ENCODE measurements around the gene CD72.
A peak's percentile ranks its signal among the peaks of the same experiment; 100 is the strongest.

The CD72 gene

DNA sequence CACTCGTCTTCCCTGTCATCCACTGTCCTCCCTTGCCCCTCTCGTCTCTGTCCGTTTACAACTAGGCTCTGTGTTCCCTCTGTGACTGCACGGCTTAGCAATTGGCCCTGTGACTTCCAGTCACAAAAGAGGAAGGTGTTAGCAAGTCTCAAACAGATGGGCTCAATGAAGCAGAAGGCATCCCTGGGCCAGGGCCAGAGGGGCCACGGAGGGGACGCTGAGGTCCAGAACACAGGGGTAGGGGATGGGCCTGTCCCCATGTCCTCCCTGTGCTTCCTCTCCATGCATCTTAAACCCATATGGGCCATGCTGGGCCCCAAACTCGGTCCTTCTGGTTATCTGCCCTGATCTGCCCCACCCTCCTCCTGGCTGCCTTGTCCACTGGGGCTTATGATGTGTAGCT is at the start of gene CD72:
CD72 (minus strand) TSS at position 89 of the 403 bp plus-strand sequence. CDS start 110 bp downstream, outside the sequence.
- DNase-seq = no peak

GRCh38 chr9:35667939-35668338 is 49.7 kb upstream of the CD72 start:
- no peak for DNase-seq

DNA sequence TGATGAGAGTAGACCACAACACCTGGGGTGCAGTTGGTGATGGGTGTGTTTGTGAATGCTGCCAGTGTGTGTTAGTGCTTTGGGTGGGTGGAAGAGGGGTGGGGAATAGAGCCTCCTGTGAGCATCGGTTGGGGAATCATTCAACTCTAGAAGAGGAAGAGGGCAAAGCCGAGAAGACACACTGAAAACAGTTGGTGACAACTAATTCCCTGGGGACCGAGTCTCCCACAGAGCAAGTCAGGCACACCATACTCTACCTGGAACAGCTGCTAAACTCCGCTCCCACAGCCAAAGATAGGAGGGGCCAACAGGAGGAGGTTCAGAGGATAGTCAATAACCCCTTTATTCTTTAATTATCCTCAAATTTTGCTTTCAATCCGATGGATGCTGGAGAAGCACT is 48.3 kb upstream of the CD72 start:
- DNase-seq = no peak

DNA sequence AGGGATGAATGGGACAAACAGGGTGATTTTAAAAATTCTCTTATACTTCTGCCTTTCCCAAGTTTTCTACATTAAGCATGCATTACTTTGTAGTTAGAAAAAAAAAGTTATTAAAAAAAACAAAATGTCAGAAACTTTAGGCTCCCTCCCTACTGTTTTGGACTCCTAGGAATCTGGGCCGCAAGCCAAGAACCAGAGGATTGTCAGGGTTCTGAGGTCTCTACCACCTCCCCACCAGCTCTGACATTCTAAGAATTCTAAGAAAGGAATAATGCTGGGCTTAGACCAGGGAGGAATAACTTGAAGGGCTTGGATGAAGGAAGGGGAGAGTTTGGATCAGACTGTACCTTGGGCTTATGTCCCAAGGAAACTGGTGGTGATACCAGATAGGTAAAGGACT is 47.8 kb upstream of the CD72 start:
- DNase-seq = no peak

DNA sequence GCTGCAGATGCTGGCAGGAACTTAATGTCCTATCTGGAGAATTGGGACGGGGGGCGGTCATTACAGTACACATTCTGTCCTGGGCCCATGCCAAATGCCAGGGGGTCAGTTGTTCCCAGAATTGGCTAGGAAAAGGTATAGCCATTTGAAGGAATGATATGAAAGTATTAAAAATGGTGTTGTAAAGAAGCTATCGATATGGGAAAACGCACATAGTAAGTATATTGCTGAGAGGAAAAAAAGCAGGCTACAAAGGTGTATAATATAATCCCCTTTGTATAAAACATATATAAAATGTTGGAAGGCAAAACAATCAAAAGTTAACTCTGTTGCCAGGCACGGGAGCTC is 47.2 kb upstream of the CD72 start:
- no peak for DNase-seq

GRCh38 chr9:35664531-35665470 is 46.6 kb upstream of the CD72 start, which contains the start of gene ARHGEF39:
TSS of gene ARHGEF39 (minus strand) at chr9:35665195. CDS start at chr9:35665169, 26 bp downstream.
- peak; percentile 54 to 61 for DNase-seq

DNA sequence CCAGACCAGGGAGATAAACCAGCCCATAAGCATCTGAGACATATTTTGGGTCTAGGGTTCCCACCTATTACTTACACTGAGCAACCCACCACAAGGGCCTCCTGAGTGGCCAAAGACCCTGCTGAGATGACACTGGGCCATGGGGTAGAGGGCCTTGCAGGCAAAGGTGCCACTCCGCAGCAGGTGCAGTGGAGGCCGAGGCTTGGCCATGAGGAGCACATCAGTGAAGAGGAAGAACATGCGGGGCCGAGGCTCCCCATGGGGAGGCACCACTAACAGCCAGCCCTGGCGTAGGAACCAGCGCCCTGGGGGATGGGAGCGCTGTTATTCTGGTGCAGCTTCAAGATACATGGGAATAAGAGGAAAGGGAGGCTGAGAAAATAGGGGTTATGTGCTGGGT is 44.2 kb upstream of the CD72 start:
- DNase-seq = no peak

- DNase-seq = no peak
These were observed 43.6 kb upstream of the CD72 start for GRCh38 chr9:35661756-35662350.

- no peak for DNase-seq
These were observed 42.8 kb upstream of the CD72 start for GRCh38 chr9:35660966-35661415.

DNA sequence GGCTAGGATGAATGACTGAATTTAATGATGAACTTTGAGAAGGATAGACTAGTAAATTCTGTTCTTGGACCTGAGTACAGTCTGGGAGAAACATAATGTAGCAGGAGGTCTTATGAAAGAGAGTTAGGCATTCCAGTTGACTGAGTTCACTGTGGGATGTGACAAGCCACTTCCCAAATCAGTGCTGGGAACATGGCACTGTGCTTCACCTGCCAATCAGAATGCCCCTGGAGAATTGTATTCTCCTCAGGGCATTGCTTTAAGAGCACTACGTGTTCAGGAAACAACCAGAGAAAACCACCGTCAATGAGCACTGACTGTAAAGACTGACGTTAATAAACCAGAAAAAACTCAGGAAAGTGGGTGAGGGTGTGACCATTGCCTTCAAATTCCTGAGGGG is 41.1 kb upstream of the CD72 start:
- DNase-seq = no peak

GRCh38 chr9:35658968-35659220 is 40.7 kb upstream of the CD72 start:
- DNase-seq = no peak

- peak; percentile 75 to 82 for DNase-seq
These were observed 40.1 kb upstream of the CD72 start, which contains the start of gene CCDC107 for GRCh38 chr9:35658137-35658967. TSS of gene CCDC107 (plus strand) at chr9:35658292. CDS start at chr9:35658380, 88 bp downstream.

- DNase-seq = peak; percentile 92 to 97
These were observed 39.4 kb upstream of the CD72 start, which contains the start of gene RMRP for GRCh38 chr9:35657546-35658136. TSS of gene RMRP (minus strand) at chr9:35658019.

DNA sequence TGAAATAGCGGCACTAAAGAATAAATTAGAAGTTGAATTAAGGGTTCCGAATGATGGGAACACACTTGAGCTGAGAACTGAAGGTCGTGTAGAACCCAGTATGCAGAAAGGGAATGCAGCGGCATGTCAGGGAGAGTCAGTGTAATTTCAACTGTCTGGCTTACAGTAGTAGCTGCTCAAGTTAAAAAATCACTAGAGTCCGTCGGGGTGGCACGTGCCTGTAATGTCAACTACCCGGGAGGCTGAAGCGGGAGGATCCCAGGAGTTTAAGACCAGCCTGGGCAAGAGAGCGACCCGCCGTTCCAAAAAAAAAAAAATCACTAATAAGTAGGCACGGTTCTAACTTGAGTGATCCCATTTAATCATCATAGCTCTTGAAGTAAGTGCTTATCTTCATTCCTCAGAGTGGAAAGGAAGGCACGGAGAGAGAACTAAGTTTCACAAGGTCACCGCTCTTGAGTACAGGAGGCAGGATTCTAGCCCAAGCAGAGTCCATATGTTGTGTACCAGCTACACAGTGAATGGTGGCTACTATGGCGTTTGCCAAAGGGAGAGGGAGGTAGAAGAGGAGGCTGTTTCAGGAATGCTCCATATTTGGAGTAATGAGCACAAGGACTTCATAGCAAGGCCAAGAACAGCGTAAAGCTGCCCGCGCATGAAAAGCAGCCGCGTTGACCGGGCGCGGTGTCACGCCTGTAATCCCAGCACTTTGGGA is 38.8 kb upstream of the CD72 start:
- DNase-seq = no peak

GRCh38 chr9:35656348-35656747 is 38.1 kb upstream of the CD72 start:
- no peak for DNase-seq

GRCh38 chr9:35653611-35654010 is 35.4 kb upstream of the CD72 start:
- no peak for DNase-seq

DNA sequence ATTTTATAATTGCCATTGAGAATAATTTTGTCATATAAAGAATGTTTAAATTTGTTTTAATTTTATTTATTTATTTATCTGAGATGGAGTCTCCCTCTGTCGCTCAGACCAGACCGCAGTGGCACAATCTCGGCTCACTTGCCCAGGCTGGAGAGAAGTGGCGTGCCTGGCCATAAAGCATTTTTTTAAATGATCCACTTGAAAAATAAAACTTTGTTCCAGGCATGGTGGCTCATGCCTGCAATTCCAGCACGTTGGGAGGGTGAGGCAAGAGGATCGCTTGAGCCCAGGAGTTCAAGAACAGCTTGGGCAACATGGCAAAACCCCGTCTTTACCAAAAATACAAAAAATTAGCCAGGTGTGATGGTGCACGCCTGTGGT is 34.6 kb upstream of the CD72 start:
- DNase-seq = no peak

DNA sequence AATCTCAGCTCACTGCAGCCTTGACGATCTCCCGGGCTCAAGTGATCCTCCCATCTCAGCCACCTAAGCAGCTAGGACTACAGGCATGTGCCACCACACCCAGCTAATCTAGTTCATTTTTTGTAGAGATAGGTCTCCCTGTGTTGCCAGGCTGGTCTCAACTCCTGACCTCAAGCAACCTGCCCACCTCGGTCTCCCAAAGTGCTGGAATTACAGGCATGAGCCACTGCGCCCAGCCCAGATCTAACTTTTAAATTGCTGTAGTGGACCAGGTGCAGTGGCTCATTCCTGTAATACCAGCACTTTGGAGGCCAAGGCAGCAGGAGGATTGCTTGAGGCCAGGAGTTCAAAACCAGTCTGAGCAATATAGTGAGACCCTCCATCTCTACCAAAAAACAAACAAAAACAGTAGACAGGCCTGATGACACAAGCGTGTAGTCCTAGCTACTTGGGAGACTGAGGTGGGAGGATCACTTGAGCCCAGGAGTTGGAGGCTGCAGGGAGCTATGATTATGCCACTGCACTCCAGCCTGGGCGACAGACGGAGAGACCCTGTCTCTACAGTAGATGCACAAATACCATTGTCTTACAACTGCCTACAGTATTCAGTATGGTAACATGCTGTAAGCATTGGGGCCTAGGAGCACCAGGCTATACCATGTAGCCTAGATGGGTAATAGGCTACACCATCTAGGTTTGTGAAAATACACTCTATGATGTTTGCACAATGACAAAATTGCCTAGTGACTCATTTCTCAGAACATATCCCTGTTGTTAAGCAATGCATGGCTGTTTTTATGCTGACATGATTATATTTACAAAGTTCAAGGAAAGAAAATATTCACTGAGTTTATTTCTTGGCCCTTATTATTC is 34.0 kb upstream of the CD72 start:
- no peak for DNase-seq

DNA sequence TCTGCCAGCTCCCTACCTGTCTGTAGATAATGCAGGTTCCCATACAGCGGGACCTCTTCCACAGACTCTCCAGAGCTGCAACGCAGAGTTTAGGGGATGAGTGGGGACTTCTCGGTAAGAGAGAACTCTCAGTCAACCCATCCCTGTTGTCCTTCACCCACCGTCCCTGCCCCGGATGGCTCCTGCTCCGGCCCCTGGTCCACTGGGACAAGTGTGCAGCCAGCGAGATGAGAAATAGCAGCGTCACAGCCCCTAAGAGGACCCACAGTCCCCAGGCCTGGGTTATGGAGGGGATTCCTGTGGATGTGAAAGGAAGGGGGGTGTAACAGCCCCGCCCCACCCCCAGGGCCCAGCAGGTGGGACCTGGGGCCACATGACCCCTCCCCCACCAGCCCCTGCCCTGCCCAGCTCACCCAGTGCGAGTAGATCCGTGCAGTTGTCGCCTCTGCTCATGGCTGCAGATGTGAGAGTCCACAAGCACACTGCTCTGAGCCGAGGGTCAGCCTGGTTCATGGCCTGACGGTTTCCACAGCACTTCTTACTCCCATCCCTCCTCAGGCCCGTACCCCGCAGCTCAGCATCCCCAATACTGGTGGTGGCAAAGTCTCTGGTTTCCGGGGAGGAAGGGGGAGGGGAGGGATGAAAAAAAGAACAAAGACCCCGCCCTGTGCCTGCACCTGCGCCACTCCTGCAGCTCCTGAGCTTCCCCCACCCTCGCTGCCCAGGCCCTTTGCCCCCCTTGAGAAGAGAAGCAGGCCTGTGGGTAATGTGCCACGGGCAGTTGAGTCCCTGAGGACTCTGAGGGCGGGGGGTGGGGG is 32.3 kb upstream of the CD72 start, which contains the start of gene SIT1:
SIT1 (minus strand) TSS at position 591 of the 818 bp plus-strand sequence; CDS start at position 513, 78 bp downstream.
- DNase-seq = peak in 1 of 2 experiments; percentile 20

Data from stimulated activated CD4-positive, alpha-beta T cell treated with anti-CD3 and anti-CD28 coated beads, Interleukin-4, amount 100 ng/mL, for 4 hours (primary cell).